ENCODE results near the gene CRTAC1.

Gene CRTAC1

GRCh38 chr10:97919012-97919411 lies 111.4 kb downstream of the CRTAC1 start:
- no peak overlapping the region for H3K4me3 ChIP-seq (ENCODE audit: low read depth, low read length)
- no peak for TF ChIP-seq CTCF (IDR thresholded peaks at IDR 0.05; ENCODE audit: borderline replicate concordance, insufficient read depth, low read depth, low read length)

GRCh38 chr10:97916586-97916985 lies 113.8 kb downstream of the CRTAC1 start:
- no peak for TF ChIP-seq CTCF (IDR thresholded peaks at IDR 0.05; ENCODE audit: borderline replicate concordance, insufficient read depth, low read depth, low read length)
- no peak overlapping the region for H3K4me3 ChIP-seq (ENCODE audit: low read depth, low read length)

- H3K4me3 ChIP-seq (ENCODE audit: low read depth, low read length) = no peak overlapping the region
- TF ChIP-seq CTCF (IDR thresholded peaks at IDR 0.05; ENCODE audit: borderline replicate concordance, insufficient read depth, low read depth, low read length) = no peak
Observed at GRCh38 chr10:97915346-97916131, 114.9 kb downstream of the CRTAC1 start.

- no peak overlapping the region for H3K4me3 ChIP-seq (ENCODE audit: low read depth, low read length)
- peak; percentile 88 for TF ChIP-seq CTCF (IDR thresholded peaks at IDR 0.05; ENCODE audit: borderline replicate concordance, insufficient read depth, low read depth, low read length)
Observed at GRCh38 chr10:97914837-97915211, 115.6 kb downstream of the CRTAC1 start.

- H3K4me3 ChIP-seq (ENCODE audit: low read depth, low read length) = no peak overlapping the region
- TF ChIP-seq CTCF (IDR thresholded peaks at IDR 0.05; ENCODE audit: borderline replicate concordance, insufficient read depth, low read depth, low read length) = no peak
Observed at GRCh38 chr10:97914171-97914836, 116.1 kb downstream of the CRTAC1 start.

- no peak for TF ChIP-seq CTCF (IDR thresholded peaks at IDR 0.05; ENCODE audit: borderline replicate concordance, insufficient read depth, low read depth, low read length)
- no peak overlapping the region for H3K4me3 ChIP-seq (ENCODE audit: low read depth, low read length)
Observed at GRCh38 chr10:97913614-97914013, 116.8 kb downstream of the CRTAC1 start.

- TF ChIP-seq CTCF (IDR thresholded peaks at IDR 0.05; ENCODE audit: borderline replicate concordance, insufficient read depth, low read depth, low read length) = no peak
- H3K4me3 ChIP-seq (ENCODE audit: low read depth, low read length) = no peak overlapping the region
Observed at GRCh38 chr10:97913193-97913592, 117.2 kb downstream of the CRTAC1 start.

All from GM12875 (cell line).